GM19455 (cell line): Measurements from ENCODE around the gene STOX1.
"Not testable (repeated sequence)": the region's sequence is repeated elsewhere in the genome, so short reads cannot be mapped to it uniquely, and the experiment has no call there.

Source experiments
- ATAC-seq: cut with Tn5 transposase; IDR thresholded peaks from one replicate; pipeline ENCODE4 v1.9.1; 2021; ENCODE audit not compliant: unreplicated experiment

The STOX1 gene

DNA sequence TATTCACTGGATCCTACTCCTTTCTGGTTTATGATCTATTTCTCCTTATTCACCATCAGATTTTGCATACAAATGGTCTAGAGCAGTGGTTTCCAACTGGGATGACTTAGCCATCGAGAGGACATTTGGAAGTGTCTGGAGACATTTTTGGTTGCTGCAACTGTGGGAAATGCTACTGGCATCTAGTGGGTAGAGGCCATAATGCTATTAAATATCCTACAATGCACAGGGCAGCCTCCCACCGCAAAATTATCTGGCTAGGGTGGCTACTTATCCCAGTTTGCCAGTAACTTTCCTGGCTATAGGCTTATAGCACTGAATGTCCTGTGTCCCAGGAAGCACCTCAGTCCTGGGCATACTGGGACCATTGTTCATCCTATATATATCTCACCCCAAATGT lies 52.3 kb downstream of the STOX1 start:
- ATAC-seq = no peak

DNA sequence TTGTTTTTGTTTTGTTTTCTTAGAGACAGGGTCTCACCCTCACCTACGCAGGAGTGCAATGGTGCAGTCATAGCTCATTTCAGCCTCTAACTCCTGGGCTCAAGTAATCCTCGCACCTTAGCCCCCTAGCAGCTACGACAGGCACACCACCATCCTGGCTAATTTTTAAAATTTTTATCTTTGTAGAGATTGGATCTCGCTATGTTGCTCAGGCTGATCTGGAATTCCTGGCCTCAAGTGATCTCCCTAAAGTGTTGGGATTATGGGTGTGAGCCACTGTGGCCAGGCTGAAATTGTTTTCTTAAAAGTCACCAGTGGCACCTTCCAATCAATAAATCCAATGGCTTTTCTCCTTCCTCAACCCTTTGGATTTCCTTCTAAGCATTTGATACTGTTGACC lies 52.9 kb downstream of the STOX1 start:
- no peak for ATAC-seq

DNA sequence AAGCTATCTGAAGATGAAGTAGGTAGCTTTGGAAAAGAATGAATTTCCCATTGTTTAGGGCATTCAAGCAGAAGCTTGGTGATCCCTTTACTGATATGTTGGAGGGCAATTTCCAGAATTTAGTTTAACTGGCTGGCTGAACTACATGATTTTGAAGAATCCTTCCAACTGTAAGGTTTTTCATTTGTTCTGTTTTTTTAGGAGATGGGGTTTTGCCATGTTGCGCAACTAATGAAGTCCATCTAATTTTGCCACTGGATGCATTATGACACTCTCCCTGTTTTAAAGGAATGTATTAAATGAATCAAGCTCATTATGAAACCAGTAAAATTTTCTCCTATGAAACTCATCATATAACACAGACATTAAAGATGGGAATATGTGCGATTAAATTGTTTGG lies 67.7 kb downstream of the STOX1 start:
- no peak for ATAC-seq

DNA sequence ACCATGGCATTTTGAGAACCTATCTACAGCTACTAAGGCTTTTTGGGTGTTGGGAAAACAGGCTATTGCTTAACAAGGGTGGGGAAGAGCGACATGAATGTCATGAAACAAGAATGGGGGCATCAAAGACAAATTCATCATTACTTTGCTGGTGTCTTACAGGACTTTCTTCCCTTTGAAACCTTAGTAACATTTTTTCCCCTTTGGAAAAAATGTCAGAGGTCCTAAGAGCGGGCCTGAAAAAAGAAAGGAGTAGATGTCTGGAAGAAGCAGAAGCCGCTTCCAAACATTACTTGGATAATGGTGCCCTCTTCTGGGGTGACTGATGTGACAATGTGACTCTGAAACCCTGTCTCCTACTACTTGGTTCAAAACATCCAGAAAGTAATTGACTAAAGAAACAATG lies 70.0 kb downstream of the STOX1 start:
- no peak for ATAC-seq

DNA sequence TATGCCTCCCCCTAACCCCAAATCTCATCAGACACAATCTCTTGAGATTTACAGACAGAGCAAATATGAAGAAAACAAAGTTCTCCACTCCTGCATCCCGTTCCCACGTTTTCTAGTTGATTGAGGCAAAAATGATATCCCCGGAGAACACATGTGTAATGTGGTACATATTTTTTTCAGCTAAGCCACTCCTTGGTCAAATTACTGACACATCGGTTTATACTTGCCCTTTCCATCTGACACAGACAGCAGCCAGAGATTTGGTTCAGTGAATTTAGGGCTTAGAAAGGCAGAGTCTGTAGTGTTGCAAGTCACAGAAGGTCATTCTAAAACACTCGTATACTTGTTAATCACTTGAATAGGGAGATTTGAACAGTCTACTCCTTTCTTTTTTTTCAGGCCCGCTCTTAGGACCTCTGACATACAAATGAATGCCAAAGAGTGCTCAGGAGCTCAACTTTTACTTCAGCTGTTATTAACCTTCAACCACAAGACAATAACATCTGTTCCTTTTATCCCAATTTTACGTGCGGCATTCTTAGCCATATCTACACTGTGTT lies 71.9 kb downstream of the STOX1 start:
- ATAC-seq = no peak

DNA sequence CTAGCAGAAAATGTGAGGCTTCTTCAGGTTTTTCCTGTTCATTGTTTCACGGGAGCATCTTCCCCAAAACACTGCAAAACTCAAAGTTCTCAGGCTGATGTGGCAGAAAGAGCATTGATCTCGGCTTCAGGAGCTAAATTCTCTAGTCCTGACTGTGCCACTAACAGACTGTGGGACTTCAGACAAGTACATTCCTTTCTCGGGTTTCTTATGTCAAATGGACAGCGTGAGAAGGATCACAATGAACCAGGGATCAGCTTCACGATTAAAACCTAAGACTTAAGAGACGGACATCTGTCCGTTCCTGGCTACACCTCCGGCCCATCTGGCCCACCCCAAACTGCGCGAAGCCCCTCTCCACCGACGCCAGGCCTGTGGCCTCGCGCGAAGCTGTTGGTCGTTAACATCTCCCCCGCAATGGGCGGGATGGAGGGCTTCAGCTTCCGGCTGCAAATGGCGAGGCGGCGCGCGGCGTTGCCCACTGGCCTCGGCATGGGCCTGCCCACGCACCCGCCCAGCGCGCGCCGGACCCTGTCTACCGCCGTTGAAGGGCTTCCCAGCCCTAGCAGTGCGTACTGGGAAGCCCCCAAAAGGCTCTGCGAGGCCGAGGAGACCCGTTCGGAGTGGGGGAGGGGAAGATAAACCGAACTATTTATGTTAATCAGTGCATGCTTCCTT lies 73.2 kb downstream of the STOX1 start:
- peak; percentile 47 for ATAC-seq

DNA sequence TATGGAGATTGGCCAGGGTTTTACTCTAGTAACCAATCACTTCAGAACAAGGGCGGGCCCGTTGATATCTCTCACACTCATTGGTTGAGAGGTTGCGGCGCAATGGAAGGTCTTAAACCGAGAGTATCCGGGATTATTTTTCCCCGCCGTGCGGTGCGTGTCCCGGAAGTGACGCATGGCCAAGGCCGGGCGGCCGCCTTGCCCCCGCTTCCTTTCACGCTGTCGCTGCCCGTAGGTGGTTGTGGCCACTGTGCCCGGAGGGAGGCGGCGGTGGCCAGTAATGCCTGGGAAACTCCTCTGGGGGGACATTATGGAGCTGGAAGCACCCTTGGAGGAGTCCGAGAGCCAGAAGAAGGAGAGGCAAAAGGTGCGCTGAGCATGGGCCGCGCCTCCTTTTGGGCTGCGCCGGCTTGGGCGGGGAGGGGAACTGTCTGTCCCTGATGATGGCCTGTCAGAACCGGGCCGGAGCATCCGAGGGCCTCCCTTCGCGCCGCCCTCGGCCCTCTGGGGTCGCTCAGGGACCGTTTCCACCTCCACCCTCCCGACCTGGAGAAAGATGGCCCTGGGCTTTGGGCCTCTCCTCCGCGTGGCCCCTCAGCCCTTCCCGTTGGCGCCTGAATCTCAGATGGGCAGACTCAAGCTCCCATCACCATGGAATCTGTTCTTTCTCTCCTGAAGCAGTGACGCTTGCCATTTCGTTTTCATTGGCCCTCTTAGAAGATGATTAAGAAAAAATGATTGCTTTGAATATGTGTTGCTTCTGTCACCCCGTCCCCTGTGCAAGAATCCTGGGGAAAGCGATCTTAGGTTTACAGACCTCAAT lies 74.0 kb downstream of the STOX1 start, which contains the start of gene DDX50:
Gene DDX50 (plus strand): TSS at position 211 of the 823 bp plus-strand sequence. CDS start 70 bp downstream, at position 281.
- ATAC-seq = peak; percentile 96

DNA sequence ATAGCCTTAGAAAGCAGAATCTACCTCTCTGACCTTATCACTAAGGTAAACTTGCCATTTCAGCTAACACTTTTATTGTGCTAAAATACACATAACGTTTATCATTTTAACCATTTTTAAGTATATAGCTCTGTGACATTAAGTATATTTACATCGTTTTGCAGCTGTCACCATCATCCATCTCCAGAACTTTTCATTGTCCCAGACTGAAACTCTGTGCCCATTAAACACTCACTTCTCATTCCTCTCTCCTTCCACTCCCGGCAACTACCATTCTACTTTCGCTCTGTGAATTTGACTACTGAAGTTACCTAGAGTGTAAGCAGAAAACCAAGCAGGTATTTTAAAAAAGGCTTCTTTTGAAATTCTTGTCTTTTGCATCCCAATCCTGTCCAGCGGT lies 75.1 kb downstream of the STOX1 start:
- no peak for ATAC-seq

DNA sequence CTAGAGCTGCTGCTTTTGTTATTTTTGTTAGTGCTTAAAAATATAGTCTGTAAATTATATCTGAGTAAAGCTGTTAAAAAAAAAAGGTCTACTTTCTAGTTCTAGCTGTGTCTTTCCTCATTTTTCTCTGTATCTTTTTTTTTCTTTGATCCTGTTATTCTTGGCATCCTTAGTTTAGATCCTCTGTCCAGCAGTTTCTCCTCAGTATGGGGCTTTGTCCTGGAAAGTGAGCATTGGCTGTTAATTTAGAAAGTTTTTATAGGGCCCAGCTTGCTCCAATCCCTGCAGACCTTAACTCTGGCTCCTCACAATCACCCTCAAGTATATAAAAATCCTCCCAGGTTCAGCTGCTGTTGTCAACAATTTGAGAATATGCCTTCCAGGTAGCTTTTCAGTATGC lies 97.3 kb downstream of the STOX1 start:
- ATAC-seq = no peak

DNA sequence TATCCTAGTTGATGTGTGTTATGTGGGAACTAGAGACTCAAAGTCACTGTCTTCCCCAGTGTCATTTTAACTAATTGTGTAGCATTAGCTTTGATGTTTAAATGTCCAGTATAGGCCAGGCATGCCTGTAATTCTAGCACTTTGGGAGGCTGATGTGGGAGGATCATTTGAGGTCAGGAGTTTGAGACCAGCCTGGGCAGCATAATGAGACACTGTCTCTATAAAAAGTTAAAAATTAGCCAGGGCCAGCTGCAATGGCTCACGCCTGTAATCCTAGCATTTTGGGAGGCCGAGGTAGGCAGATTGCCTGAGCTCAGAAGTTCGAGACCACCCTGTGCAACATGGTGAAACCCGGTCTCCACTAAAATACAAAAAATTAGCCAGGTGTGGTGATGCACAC lies 98.2 kb downstream of the STOX1 start:
- ATAC-seq = no peak

DNA sequence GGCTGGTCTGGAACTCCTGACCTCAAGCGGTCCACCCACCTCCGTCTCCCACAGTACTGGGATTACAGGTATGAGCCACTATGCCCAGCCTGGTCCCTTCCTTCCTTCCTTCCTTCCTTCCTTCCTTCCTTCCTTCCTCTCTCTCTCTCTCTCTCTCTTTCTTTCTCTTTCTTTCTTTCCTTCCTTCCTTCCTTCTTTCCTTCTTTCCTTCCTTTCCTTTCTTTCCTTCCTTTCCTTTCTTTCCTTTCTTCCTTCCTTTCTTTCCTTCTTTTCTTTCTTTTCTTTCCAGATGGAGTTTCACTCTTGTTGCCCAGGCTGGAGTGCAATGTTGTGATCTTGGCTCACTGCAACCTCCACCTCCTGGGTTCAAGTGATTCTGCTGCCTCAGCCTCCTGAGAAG lies 101.8 kb downstream of the STOX1 start:
- ATAC-seq = not testable (repeated sequence)

DNA sequence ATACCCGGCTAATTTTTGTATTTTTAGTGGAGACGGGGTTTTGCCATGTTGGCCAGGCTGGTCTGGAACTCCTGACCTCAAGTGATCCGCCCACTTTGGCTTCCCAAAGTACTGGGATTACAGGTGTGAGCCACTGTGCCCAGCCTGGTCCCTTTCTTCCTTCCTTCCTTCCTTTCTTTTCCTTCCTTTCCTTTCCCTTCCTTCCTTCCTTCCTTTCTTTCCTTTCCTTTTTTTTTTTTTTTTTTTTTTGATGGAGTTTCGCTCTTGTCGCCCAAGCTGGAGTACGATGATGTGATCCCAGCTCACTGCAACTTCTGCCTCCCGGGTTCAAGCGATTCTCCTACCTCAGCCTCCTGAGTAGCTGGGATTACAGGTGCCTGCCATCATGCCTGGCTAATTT lies 102.6 kb downstream of the STOX1 start:
- not testable (repeated sequence) for ATAC-seq

DNA sequence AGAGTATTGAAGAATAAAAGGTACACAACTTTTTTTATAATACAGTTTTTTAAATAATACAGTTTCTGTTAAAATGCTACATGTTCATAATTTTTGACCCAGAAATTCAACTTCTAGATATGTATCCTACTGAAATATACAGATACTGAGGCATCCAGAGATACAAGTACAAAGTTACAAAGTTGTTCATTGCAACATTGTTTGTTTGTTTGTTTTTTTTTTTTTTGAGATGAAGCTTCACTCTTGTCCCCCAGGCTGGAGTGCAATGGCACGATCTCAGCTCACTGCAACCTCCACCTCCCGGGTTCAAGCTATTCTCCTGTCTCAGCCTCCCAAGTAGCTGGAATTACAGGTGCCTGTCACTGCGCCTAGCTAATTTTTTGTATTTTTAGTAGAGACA lies 105.5 kb downstream of the STOX1 start:
- not testable (repeated sequence) for ATAC-seq

DNA sequence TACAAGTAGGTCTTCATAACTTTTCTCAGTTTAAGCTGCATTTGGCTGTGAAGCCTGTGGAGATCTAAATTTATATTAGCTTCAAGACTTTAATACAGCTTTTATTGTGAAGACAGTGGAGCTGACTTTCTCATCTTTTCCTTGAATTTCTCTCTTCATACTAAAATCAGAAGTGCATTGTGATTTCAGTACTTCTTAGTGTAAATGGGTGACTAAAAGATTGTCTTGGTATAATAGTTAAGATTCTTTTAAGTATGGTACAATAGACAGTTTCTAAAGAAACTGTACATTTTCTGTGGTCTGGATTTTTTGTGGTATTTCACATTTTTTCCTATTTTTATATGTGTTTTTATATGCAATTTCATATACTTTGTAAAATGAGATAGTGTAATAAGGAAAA lies 107.7 kb downstream of the STOX1 start:
- no peak for ATAC-seq

DNA sequence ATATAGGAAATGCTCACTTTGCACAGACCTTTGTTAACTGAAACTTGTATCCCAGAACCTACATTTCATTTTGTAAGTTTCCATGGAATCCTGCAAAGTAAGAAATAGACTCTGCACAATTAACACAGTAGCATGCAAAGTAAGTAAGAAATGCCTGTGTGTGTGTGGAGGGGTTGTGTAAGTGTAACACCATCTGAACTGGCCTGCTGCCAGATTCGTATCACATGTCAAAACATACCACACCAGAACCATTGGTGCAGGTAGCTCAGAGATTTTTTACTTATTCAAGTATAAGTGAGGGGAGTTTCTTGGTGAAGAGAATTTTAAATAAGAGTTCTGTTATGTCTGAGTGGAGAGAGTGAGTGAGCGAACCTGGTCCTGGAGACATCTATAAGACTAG lies 110.8 kb downstream of the STOX1 start:
- no peak for ATAC-seq

DNA sequence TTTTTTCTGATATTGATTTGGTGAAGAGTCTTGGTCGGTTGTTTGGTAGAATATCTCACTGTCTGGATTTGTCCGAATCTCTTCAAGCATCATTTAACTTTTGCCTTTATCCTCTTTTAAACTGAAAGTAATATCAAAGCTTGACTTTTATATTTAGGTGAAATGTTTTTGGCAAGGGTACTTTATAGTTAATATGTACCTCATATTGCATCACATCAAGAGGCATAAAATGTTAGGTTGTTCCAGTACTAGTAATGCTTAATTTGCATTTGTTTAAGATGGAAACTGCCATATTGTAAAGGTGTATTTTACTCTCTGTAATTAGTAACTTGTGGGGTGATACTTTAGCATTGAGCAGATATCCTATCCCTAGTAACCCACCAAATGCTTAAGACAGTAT lies 111.6 kb downstream of the STOX1 start:
- no peak for ATAC-seq

DNA sequence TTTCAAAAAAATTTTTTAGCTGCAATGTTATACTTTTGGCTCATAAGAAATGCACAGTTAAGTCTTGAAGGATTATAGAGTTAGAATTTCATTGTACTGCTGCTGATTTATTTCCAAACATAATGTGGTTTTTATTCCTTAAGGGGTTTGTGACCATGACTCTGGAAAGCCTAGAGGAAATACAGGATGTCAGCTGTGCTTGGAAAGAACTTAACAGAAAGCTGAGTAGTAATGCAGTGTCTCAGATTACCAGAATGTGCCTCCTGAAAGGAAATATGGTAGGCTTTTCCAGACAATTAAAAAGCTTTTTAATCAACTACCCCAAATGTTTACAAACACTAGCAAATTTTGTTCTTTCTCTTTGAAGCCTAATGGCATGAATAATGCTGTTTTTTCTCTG lies 113.6 kb downstream of the STOX1 start:
- not testable (repeated sequence) for ATAC-seq
